ENCODE results near the gene VANGL2. TPM values are rescaled to one million over a fixed set of nuclear protein-coding genes. Genes with fewer than 3 reads are reported as not detected.

VANGL2 gene
- total and polyA plus RNA-seq, 9 donors = 5.6 to 18.4 (median 9.7) TPM

DNA sequence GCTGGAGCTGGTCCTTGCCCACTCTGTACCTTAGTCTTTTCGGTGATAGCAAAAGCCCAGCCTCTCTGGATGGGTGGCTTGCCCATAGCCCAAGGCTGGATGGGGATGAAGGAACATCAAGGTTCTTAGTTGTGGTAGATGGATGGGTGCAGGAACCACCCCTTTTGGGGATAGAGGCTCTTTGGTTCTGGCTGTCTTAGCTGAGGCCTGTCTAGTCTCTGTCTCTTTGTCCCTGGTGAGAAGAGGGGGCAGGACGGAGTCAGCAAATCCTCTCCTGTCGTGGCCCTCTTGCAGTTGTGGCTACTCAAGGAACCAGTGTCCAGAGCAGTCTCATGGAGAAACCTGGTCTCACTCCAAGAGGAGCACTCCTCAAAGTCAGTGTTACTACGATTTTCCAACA, 8.5 kb downstream of the VANGL2 start:
- DNase-seq = no peak
- Histone ChIP-seq H3K4me1 (ENCODE audit: insufficient read depth) (no peaks in the 10 kb centered on the region), H3K36me3 (no peaks in the 10 kb centered on the region), H3K27me3 (no peaks in the 10 kb centered on the region), H3K27ac (no peak overlapping the region), H3K4me3 (no peak overlapping the region), H3K9me3 (no peaks in the 10 kb centered on the region)
- WGBS, 3 donors = 80 to 88% (median 87%) methylated on average over 4 of the region's 4 CpGs
- TF ChIP-seq POLR2A (IDR thresholded peaks at IDR 0.05) (no peak), EP300 (IDR thresholded peaks at IDR 0.05) (no peak)
- TF ChIP-seq, protein P1, sequence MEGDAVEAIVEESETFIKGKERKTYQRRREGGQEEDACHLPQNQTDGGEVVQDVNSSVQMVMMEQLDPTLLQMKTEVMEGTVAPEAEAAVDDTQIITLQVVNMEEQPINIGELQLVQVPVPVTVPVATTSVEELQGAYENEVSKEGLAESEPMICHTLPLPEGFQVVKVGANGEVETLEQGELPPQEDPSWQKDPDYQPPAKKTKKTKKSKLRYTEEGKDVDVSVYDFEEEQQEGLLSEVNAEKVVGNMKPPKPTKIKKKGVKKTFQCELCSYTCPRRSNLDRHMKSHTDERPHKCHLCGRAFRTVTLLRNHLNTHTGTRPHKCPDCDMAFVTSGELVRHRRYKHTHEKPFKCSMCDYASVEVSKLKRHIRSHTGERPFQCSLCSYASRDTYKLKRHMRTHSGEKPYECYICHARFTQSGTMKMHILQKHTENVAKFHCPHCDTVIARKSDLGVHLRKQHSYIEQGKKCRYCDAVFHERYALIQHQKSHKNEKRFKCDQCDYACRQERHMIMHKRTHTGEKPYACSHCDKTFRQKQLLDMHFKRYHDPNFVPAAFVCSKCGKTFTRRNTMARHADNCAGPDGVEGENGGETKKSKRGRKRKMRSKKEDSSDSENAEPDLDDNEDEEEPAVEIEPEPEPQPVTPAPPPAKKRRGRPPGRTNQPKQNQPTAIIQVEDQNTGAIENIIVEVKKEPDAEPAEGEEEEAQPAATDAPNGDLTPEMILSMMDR (IDR thresholded peaks at IDR 0.05) = no peak
- intact Hi-C loops (cut with DNase I) = no loop called here

DNA sequence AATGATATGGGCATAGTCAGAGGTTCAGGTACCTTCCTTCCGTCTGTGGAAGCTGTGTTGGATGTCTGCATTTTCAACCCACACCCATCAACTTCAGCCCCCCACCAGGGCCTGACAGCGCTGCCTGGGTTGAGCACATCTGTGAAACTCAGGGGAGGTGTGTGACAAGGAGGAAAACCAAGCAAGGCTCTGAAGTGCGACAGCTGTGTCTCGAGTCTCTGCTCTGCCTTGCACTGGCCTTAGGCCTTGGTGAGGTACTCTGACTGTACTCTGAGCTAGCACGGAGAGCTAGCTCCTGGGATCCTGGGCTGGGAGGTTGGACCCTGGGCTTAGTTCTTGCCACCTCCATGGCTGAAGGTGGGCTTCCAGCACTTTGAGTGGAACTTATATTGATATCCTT, 9.1 kb downstream of the VANGL2 start:
- TF ChIP-seq EP300 (IDR thresholded peaks at IDR 0.05) = no peak
- TF ChIP-seq POLR2A (IDR thresholded peaks at IDR 0.05) = no peak
- TF ChIP-seq, protein P1 (IDR thresholded peaks at IDR 0.05) = no peak
- Histone ChIP-seq H3K9me3 (no peaks in the 10 kb centered on the region), H3K4me1 (ENCODE audit: insufficient read depth) (no peaks in the 10 kb centered on the region), H3K36me3 (no peaks in the 10 kb centered on the region), H3K27me3 (no peaks in the 10 kb centered on the region), H3K4me3 (no peak overlapping the region), H3K27ac (no peak overlapping the region)
- intact Hi-C loops (cut with DNase I) = no loop called here
- WGBS, 3 donors = 79 to 84% (median 80%) methylated on average over 5 of the region's 5 CpGs
- no peak for DNase-seq

- WGBS, 3 donors = 66 to 81% (median 78%) methylated on average over 19 of the region's 19 CpGs
- no peak overlapping the region for H3K27ac ChIP-seq
- TF ChIP-seq, protein P1 (IDR thresholded peaks at IDR 0.05) = no peak
- no peak for TF ChIP-seq POLR2A (IDR thresholded peaks at IDR 0.05)
- no peak for TF ChIP-seq EP300 (IDR thresholded peaks at IDR 0.05)
- no peaks in the 10 kb centered on the region for H3K4me1 ChIP-seq (ENCODE audit: insufficient read depth)
- no peaks in the 10 kb centered on the region for H3K36me3 ChIP-seq
- H3K27me3 ChIP-seq = no peaks in the 10 kb centered on the region
- intact Hi-C loops (cut with DNase I) = no loop called here
- H3K9me3 ChIP-seq = no peaks in the 10 kb centered on the region
- H3K4me3 ChIP-seq = no peak overlapping the region
- no peak for DNase-seq
Observed at GRCh38 chr1:160410406-160411005, 10.1 kb downstream of the VANGL2 start.

- DNase-seq = no peak
- no peaks in the 10 kb centered on the region for H3K36me3 ChIP-seq
- intact Hi-C loops (cut with DNase I) = no loop called here
- TF ChIP-seq POLR2A (IDR thresholded peaks at IDR 0.05) = no peak
- TF ChIP-seq, protein P1 (IDR thresholded peaks at IDR 0.05) = no peak
- TF ChIP-seq EP300 (IDR thresholded peaks at IDR 0.05) = no peak
- H3K4me1 ChIP-seq (ENCODE audit: insufficient read depth) = no peaks in the 10 kb centered on the region
- no peaks in the 10 kb centered on the region for H3K9me3 ChIP-seq
- no peak overlapping the region for H3K27ac ChIP-seq
- 63 to 73% (median 67%) methylated on average over 6 of the region's 6 CpGs for WGBS, 3 donors
- no peaks in the 10 kb centered on the region for H3K27me3 ChIP-seq
- H3K4me3 ChIP-seq = no peak overlapping the region
Observed at GRCh38 chr1:160411271-160412027, 11.1 kb downstream of the VANGL2 start.

Measured in ovary (tissue), 9 donors.